Measurements from ENCODE around the gene BZW1. TPM values are rescaled to one million over a fixed set of nuclear protein-coding genes. Genes with fewer than 3 reads are reported as not detected.
A peak's percentile ranks its signal among the peaks of the same experiment; 100 is the strongest.

BZW1 gene
- total and polyA plus RNA-seq, 7 donors = 52.5 to 223 (median 120) TPM

- intact Hi-C loops (cut with DNase I) = no loop called here
- H3K4me3 ChIP-seq = no peak overlapping the region
- H3K36me3 ChIP-seq (ENCODE audit: insufficient read depth in 1 of 2, low read depth in 1 of 2) = peaks cover 31 to 77% of the 10 kb centered on the region in 2 donors
- TF ChIP-seq CTCF (IDR thresholded peaks at IDR 0.05) = no peak
- 95 to 97% (median 96%) methylated on average over 5 of the region's 5 CpGs for WGBS, 3 donors
- H3K4me1 ChIP-seq = no peaks in the 10 kb centered on the region
- no peak for DNase-seq
- no peak for ATAC-seq
- H3K27ac ChIP-seq = no peak overlapping the region
- no peaks in the 10 kb centered on the region for H3K9me3 ChIP-seq
- H3K27me3 ChIP-seq (ENCODE audit: insufficient read depth in 3 of 3, low read length in 2 of 3) = no peaks in the 10 kb centered on the region
Measured at GRCh38 chr2:200820573-200821234, 9.0 kb downstream of the BZW1 start.

GRCh38 chr2:200821686-200822245 lies 10.1 kb downstream of the BZW1 start:
- no peaks in the 10 kb centered on the region for H3K4me1 ChIP-seq
- WGBS, 3 donors = 88 to 96% (median 89%) methylated on average over 6 of the region's 6 CpGs
- no peak for TF ChIP-seq CTCF (IDR thresholded peaks at IDR 0.05)
- H3K27me3 ChIP-seq (ENCODE audit: insufficient read depth in 3 of 3, low read length in 2 of 3) = no peaks in the 10 kb centered on the region
- H3K27ac ChIP-seq = no peak overlapping the region
- H3K4me3 ChIP-seq = no peak overlapping the region
- intact Hi-C loops (cut with DNase I) = no loop called here
- ATAC-seq (no peak), DNase-seq (no peak)
- H3K36me3 ChIP-seq (ENCODE audit: insufficient read depth in 1 of 2, low read depth in 1 of 2) = peaks cover 27 to 66% of the 10 kb centered on the region in 2 donors
- H3K9me3 ChIP-seq = no peaks in the 10 kb centered on the region

GRCh38 chr2:200828104-200828503 lies 16.4 kb downstream of the BZW1 start:
- WGBS, 3 donors = 83 to 89% (median 85%) methylated on average over 2 of the region's 2 CpGs

GRCh38 chr2:200828572-200829257 lies 17.0 kb downstream of the BZW1 start:
- intact Hi-C loops (cut with DNase I) = no loop called here
- Histone ChIP-seq H3K27ac (no peak overlapping the region), H3K36me3 (ENCODE audit: insufficient read depth in 1 of 2, low read depth in 1 of 2) (peaks cover 0 to 6% of the 10 kb centered on the region in 2 donors), H3K4me1 (no peaks in the 10 kb centered on the region), H3K27me3 (ENCODE audit: insufficient read depth in 3 of 3, low read length in 2 of 3) (no peaks in the 10 kb centered on the region), H3K4me3 (no peak overlapping the region), H3K9me3 (no peaks in the 10 kb centered on the region)
- ATAC-seq = no peak
- DNase-seq = no peak
- 88 to 91% (median 90%) methylated on average over 9 of the region's 9 CpGs for WGBS, 3 donors
- TF ChIP-seq CTCF (IDR thresholded peaks at IDR 0.05) = no peak

More at GRCh38 chr2:200828104-200828503, 16.4 kb downstream of the BZW1 start:
- Histone ChIP-seq H3K9me3 (no peaks in the 10 kb centered on the region), H3K27ac (no peak overlapping the region), H3K4me1 (no peaks in the 10 kb centered on the region), H3K36me3 (ENCODE audit: insufficient read depth in 1 of 2, low read depth in 1 of 2) (peaks cover 0 to 12% of the 10 kb centered on the region in 2 donors), H3K27me3 (ENCODE audit: insufficient read depth in 3 of 3, low read length in 2 of 3) (no peaks in the 10 kb centered on the region), H3K4me3 (no peak overlapping the region)
- DNase-seq (no peak), ATAC-seq (peak in 1 of 4 donors; percentile 28)
- intact Hi-C loops (cut with DNase I) = no loop called here
- no peak for TF ChIP-seq CTCF (IDR thresholded peaks at IDR 0.05)
